C4-2B (cell line): ENCODE results near the gene TAP1.
"Not testable (repeated sequence)": the region's sequence is repeated elsewhere in the genome, so short reads cannot be mapped to it uniquely, and the experiment has no call there.

Source experiments
- H3K27ac ChIP-seq: fragments of 450-650 bp; 2 replicates; pipeline ENCODE4 v1.5.1; 2017
- ZFX ChIP-seq: fragments of 450-650 bp; IDR thresholded peaks from 2 replicates; pipeline ENCODE4 v1.6.1; 2017
- TF ChIP-seq, protein P1 (sequence below): fragments of 450-650 bp; conservative IDR thresholded peaks from 2 replicates; pipeline ENCODE4 v1.5.1; 2017; ENCODE audit warnings: mild to moderate bottlenecking

TAP1 gene

DNA sequence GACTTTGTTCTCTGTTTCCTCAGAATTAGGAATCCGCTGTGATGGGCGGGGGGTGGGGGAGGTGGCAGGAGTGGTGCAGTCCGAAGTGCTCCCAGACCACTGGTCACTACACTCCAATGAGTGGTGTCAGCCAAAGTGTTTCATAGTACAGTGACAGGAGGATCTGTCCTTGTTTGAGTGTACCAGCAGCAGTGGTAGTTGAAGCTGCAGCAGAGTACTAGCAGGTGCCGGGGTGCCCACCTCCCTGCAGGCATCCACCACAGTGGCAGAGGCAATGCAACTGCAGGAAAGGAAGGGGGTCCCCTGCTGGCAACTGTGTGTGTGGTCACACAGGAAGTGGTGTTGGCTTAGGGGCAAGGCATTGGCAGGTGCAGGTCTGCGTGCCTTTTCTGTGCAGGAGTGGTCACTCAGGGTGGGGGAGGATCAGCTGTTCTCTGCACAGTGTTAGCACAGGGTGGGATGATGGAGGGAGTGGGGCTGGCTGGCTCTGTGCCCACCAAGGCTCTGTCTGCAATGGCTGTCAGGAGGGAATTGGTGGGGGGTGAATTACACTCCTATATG lies 46.4 kb downstream of the TAP1 start:
- no peak for TF ChIP-seq ZFX
- TF ChIP-seq, protein P1, sequence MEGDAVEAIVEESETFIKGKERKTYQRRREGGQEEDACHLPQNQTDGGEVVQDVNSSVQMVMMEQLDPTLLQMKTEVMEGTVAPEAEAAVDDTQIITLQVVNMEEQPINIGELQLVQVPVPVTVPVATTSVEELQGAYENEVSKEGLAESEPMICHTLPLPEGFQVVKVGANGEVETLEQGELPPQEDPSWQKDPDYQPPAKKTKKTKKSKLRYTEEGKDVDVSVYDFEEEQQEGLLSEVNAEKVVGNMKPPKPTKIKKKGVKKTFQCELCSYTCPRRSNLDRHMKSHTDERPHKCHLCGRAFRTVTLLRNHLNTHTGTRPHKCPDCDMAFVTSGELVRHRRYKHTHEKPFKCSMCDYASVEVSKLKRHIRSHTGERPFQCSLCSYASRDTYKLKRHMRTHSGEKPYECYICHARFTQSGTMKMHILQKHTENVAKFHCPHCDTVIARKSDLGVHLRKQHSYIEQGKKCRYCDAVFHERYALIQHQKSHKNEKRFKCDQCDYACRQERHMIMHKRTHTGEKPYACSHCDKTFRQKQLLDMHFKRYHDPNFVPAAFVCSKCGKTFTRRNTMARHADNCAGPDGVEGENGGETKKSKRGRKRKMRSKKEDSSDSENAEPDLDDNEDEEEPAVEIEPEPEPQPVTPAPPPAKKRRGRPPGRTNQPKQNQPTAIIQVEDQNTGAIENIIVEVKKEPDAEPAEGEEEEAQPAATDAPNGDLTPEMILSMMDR: no peak
- no peak overlapping the region for H3K27ac ChIP-seq

DNA sequence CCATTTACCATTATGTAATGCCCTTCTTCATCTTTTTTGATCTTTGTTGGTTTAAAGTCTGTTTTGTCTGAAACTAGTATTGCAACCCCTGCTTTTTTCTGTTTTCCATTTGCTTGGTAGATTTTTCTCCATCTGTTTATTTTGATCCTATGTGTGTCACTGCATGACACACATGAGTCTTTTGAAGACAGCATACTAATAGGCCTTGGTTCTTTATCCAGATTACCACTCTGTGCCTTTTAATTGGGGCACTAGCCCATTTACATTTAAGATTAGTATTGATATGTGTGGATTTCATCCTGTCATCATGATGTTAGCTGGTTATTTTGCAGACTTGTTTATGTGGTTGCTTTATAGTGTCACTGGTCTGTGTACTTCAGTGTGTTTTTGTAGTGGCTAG lies 48.1 kb downstream of the TAP1 start:
- H3K27ac ChIP-seq: not testable (repeated sequence)

DNA sequence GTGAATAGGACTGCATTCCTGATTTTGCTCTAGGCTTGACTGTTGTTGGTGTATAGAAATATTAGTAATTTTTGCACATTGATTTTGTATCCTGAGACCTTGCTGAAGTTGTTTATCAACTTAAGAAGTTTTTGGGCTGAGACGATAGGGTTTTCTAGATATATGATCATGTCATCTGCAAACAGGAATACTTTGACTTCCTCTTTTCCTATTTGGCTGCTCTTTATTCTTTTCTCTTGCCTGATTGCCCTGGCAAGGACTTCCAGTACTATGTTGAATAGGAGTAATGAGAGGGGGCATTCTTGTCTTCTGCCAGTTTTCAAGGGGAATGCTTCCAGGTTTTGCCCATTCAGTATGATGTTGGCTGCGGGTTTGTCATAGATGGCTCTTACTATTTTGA lies 50.1 kb downstream of the TAP1 start:
- TF ChIP-seq, protein P1: no peak
- no peak for TF ChIP-seq ZFX
- no peak overlapping the region for H3K27ac ChIP-seq

- H3K27ac ChIP-seq: no peak overlapping the region
- TF ChIP-seq, protein P1: no peak
- TF ChIP-seq ZFX: no peak
These were observed 53.8 kb downstream of the TAP1 start for GRCh38 chr6:32799740-32800139.

DNA sequence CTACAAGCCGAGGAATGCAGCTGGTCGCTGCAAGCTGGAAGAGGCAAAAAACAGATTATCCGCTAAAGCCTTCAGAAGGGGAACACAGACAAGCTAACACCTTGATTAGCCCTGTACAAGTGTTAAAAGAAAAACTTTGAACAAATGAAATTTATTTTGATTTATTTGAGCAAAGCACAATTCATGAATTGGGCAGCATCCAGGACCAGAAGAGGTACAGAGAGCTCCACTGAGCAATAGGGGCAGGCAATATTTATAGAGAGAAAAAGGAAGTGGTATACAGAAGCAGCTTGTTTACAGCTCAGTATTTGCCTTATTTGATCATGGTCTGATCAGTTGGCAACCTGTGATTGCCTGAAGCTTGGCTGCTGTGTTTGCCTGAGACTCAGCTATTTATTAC lies 54.3 kb downstream of the TAP1 start:
- H3K27ac ChIP-seq: no peak overlapping the region
- TF ChIP-seq ZFX: no peak
- TF ChIP-seq, protein P1: no peak

- H3K27ac ChIP-seq: no peak overlapping the region
- TF ChIP-seq, protein P1: peak; percentile 87
- no peak for TF ChIP-seq ZFX
These were observed 56.4 kb downstream of the TAP1 start for GRCh38 chr6:32796848-32797776.
